Mesenchymal stem cell (in vitro differentiated cells and primary cell): ENCODE results near the gene MSN.

ENCODE experiments used
- DNase-seq: peaks from one replicate; pipeline ENCODE4 v3.0.0-alpha.2; 2013
- H2AFZ ChIP-seq: one replicate; pipeline ENCODE4 v1.6.1; 2013; ENCODE audit warnings: low read depth, mild to moderate bottlenecking, control low read depth, inconsistent platforms, low read length, moderate library complexity
- H2AK5ac ChIP-seq: 2 replicates; pipeline ENCODE4 v1.6.1; 2013; ENCODE audit warnings: low read length, moderate library complexity, mild to moderate bottlenecking, inconsistent platforms; ENCODE audit not compliant: severe bottlenecking
- H2BK120ac ChIP-seq: one replicate; pipeline ENCODE4 v1.6.1; 2013; ENCODE audit warnings: low read depth, mild to moderate bottlenecking, inconsistent platforms, low read length, moderate library complexity
- H2BK12ac ChIP-seq, 2 experiments: one replicate each; pipeline ENCODE4 v1.6.1; 2013; ENCODE audit warnings: inconsistent platforms in 2 of 2, low read length in 2 of 2, mild to moderate bottlenecking in 2 of 2, moderate library complexity in 2 of 2, control low read depth in 1 of 2
- H2BK15ac ChIP-seq: one replicate; pipeline ENCODE4 v1.6.1; 2013; ENCODE audit warnings: mild to moderate bottlenecking, low read depth, inconsistent platforms; ENCODE audit not compliant: poor library complexity, severe bottlenecking
- H2BK5ac ChIP-seq: 2 replicates; pipeline ENCODE4 v1.6.1; 2013; ENCODE audit warnings: low read depth, mild to moderate bottlenecking, low read length, control low read depth, inconsistent platforms; ENCODE audit not compliant: poor library complexity, severe bottlenecking
- H3K14ac ChIP-seq, 2 experiments: one replicate each; pipeline ENCODE4 v1.6.1; 2013; ENCODE audit warnings: inconsistent platforms in 2 of 2, low read length in 2 of 2, control low read depth in 1 of 2, mild to moderate bottlenecking in 1 of 2, moderate library complexity in 1 of 2
- H3K18ac ChIP-seq, 2 experiments: one replicate each; pipeline ENCODE4 v1.6.1; 2013; ENCODE audit warnings: inconsistent platforms in 2 of 2, low read length in 2 of 2, control low read depth in 1 of 2, low read depth in 1 of 2, mild to moderate bottlenecking in 1 of 2
- H3K23ac ChIP-seq, 2 experiments: one replicate each; pipeline ENCODE4 v1.6.1; 2013; ENCODE audit warnings: inconsistent platforms in 2 of 2, low read length in 2 of 2, mild to moderate bottlenecking in 2 of 2, moderate library complexity in 2 of 2, control low read depth in 1 of 2
- H3K27ac ChIP-seq: 2 replicates; pipeline ENCODE4 v1.5.1; 2013; ENCODE audit warnings: mild to moderate bottlenecking, moderate library complexity, low read length, control low read depth, inconsistent platforms; ENCODE audit not compliant: poor library complexity, severe bottlenecking
- H3K27me3 ChIP-seq, 2 experiments: 2 replicates each; pipeline versions ENCODE4 v1.6.1 to v1.7.0; 2013; ENCODE audit warnings: low read length in 2 of 2, mild to moderate bottlenecking in 2 of 2, moderate library complexity in 2 of 2, control low read depth in 1 of 2, inconsistent platforms in 1 of 2; ENCODE audit not compliant: control insufficient read depth in 1 of 2, insufficient read depth in 1 of 2
- H3K36me3 ChIP-seq, 2 experiments: 2 replicates each; pipeline versions ENCODE4 v1.6.1 to v1.7.0; 2013; ENCODE audit warnings: low read length in 2 of 2, control low read depth in 1 of 2, inconsistent platforms in 1 of 2, low read depth in 1 of 2, mild to moderate bottlenecking in 1 of 2; ENCODE audit not compliant: insufficient read depth in 2 of 2, control insufficient read depth in 1 of 2
- H3K4ac ChIP-seq, 2 experiments: one replicate each; pipeline ENCODE4 v1.6.1; 2013; ENCODE audit warnings: inconsistent platforms in 2 of 2, low read length in 2 of 2, mild to moderate bottlenecking in 2 of 2, moderate library complexity in 2 of 2, control low read depth in 1 of 2, low read depth in 1 of 2
- H3K4me1 ChIP-seq: 2 replicates; pipeline ENCODE4 v1.6.1; 2013; ENCODE audit warnings: low read depth, low read length, control low read depth; ENCODE audit not compliant: control insufficient read depth, insufficient read depth
- H3K4me2 ChIP-seq: 2 replicates; pipeline ENCODE4 v1.6.1; 2013; ENCODE audit warnings: low read length, mild to moderate bottlenecking, inconsistent platforms; ENCODE audit not compliant: poor library complexity, severe bottlenecking
- H3K4me3 ChIP-seq, 2 experiments: 2 replicates each; pipeline versions ENCODE4 v1.5.1 to v1.7.0; 2013; ENCODE audit warnings: low read length in 2 of 2, mild to moderate bottlenecking in 2 of 2, control low read depth in 1 of 2, low read depth in 1 of 2; ENCODE audit not compliant: insufficient read depth in 1 of 2
- H3K79me1 ChIP-seq: replicated peaks from 2 replicates; pipeline ENCODE4 v1.6.1; 2013; ENCODE audit warnings: mild to moderate bottlenecking, control low read depth, low read length, inconsistent platforms; ENCODE audit not compliant: poor library complexity, severe bottlenecking
- H3K9ac ChIP-seq: 2 replicates; pipeline ENCODE4 v1.7.0; 2013; ENCODE audit warnings: mild to moderate bottlenecking, low read length, moderate library complexity
- H3K9me3 ChIP-seq: 2 replicates; pipeline ENCODE4 v1.7.0; 2013; ENCODE audit warnings: mild to moderate bottlenecking, low read length; ENCODE audit not compliant: control insufficient read depth
- H4K8ac ChIP-seq: one replicate; pipeline ENCODE4 v1.6.1; 2013; ENCODE audit warnings: inconsistent platforms, mild to moderate bottlenecking, low read length, moderate library complexity
- H4K91ac ChIP-seq: one replicate; pipeline ENCODE4 v1.6.1; 2013; ENCODE audit warnings: mild to moderate bottlenecking, low read length, inconsistent platforms
- WGBS: methylation state at CpG from one replicate; pipeline ENCODE4 v1.1.7; 2013; ENCODE audit warnings: mixed read lengths; 5-methylcytosine and 5-hydroxymethylcytosine counted together

Gene MSN

GRCh38 chrX:65751519-65751918, 84.1 kb downstream of the MSN start:
- Histone ChIP-seq H2BK15ac (no peak overlapping the region), H2AFZ (no peak overlapping the region), H2BK120ac (no peak overlapping the region), H4K91ac (no peak overlapping the region), H3K23ac (no peak overlapping the region), H3K27ac (no peak overlapping the region), H3K4me3 (no peak overlapping the region), H3K14ac (no peak overlapping the region), H3K36me3 (no peaks in the 10 kb centered on the region), H3K4ac (no peak overlapping the region), H2BK12ac (no peak overlapping the region), H3K4me1 (no peaks in the 10 kb centered on the region), H3K9me3 (no peaks in the 10 kb centered on the region), H3K9ac (no peak overlapping the region), H4K8ac (no peak overlapping the region), H3K27me3 (peaks cover 0 to 11% of the 10 kb centered on the region in 2 experiments), H2BK5ac (no peak overlapping the region), H3K4me2 (no peak overlapping the region), H3K79me1 (no peaks in the 10 kb centered on the region), H3K18ac (no peak overlapping the region), H2AK5ac (no peak overlapping the region)
- 77% methylated on average over 2 of the region's 2 CpGs for WGBS
- DNase-seq = no peak

GRCh38 chrX:65752294-65752693, 84.8 kb downstream of the MSN start:
- Histone ChIP-seq H4K91ac (no peak overlapping the region), H2AK5ac (no peak overlapping the region), H3K18ac (no peak overlapping the region), H3K4me3 (no peak overlapping the region), H3K79me1 (no peaks in the 10 kb centered on the region), H2BK5ac (no peak overlapping the region), H3K23ac (no peak overlapping the region), H3K27ac (no peak overlapping the region), H3K4me2 (no peak overlapping the region), H3K9ac (no peak overlapping the region), H3K9me3 (no peaks in the 10 kb centered on the region), H4K8ac (no peak overlapping the region), H3K4ac (no peak overlapping the region), H3K4me1 (no peaks in the 10 kb centered on the region), H3K27me3 (peaks cover 0 to 11% of the 10 kb centered on the region in 2 experiments), H2BK12ac (no peak overlapping the region), H2BK120ac (no peak overlapping the region), H3K36me3 (no peaks in the 10 kb centered on the region), H3K14ac (no peak overlapping the region), H2AFZ (no peak overlapping the region), H2BK15ac (no peak overlapping the region)
- DNase-seq = no peak
- 68% methylated on average over 3 of the region's 3 CpGs for WGBS

DNA sequence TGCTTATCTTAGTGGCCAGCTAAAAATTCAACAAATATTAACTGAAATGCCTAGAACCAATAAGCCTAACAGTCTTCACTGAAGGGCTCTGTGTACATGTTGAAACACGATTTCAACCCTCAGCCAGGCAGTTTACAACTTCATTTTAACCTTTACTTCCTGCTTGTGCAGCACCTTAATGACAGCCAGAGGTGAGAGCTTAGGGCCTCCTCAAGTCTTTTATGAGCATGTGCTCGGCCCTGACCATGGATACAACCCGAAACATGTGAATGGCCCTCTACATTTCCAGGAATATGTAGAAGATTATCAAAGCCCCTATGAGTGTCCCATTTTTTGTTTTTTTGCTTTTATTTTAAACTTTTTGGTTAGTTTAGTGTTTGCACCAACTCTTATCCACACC, 88.3 kb downstream of the MSN start:
- H3K4me2 ChIP-seq = no peak overlapping the region
- no peak overlapping the region for H2BK12ac ChIP-seq
- H3K9me3 ChIP-seq = peaks cover 2% of the 10 kb centered on the region
- WGBS = 49% methylated on average over 2 of the region's 3 CpGs
- DNase-seq = no peak
- no peak overlapping the region for H3K4me3 ChIP-seq
- no peak overlapping the region for H2BK15ac ChIP-seq
- H3K4ac ChIP-seq = no peak overlapping the region
- H3K36me3 ChIP-seq = no peaks in the 10 kb centered on the region
- no peak overlapping the region for H3K27ac ChIP-seq
- H3K18ac ChIP-seq = no peak overlapping the region
- H2AK5ac ChIP-seq = no peak overlapping the region
- no peak overlapping the region for H4K91ac ChIP-seq
- H2BK120ac ChIP-seq = no peak overlapping the region
- no peak overlapping the region for H2BK5ac ChIP-seq
- no peak overlapping the region for H3K14ac ChIP-seq
- H3K4me1 ChIP-seq = no peaks in the 10 kb centered on the region
- no peak overlapping the region for H4K8ac ChIP-seq
- H2AFZ ChIP-seq = no peak overlapping the region
- H3K9ac ChIP-seq = no peak overlapping the region
- no peaks in the 10 kb centered on the region for H3K79me1 ChIP-seq
- no peak overlapping the region for H3K23ac ChIP-seq
- H3K27me3 ChIP-seq = peaks cover 0 to 11% of the 10 kb centered on the region in 2 experiments

DNA sequence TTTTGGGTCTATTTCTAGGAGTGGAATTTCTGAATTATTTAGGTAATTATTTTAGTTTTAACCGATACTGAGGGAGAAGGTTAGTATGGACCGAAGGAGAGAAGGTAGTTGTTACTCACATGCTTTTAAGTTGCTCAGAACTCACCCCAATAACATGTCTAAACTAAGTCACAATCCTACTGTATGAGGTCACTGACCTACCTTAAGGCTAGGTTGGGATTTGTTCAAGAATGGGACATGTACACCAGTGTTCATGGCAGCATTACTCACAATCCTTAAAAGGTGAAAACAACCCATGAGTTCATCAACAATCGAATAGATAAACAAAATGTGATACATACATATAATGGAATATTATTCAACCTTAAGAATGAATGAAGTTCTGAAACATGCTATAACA, 90.5 kb downstream of the MSN start:
- Histone ChIP-seq H3K79me1 (no peaks in the 10 kb centered on the region), H2AFZ (no peak overlapping the region), H3K27ac (no peak overlapping the region), H3K4me2 (no peak overlapping the region), H3K27me3 (no peaks in the 10 kb centered on the region), H3K4ac (no peak overlapping the region), H3K9me3 (peaks cover 2% of the 10 kb centered on the region), H2BK5ac (no peak overlapping the region), H2BK12ac (no peak overlapping the region), H4K91ac (no peak overlapping the region), H3K36me3 (no peaks in the 10 kb centered on the region), H2BK120ac (no peak overlapping the region), H3K4me3 (no peak overlapping the region), H3K4me1 (no peaks in the 10 kb centered on the region), H2AK5ac (no peak overlapping the region), H4K8ac (no peak overlapping the region), H3K23ac (no peak overlapping the region), H3K9ac (no peak overlapping the region), H2BK15ac (no peak overlapping the region), H3K18ac (no peak overlapping the region), H3K14ac (no peak overlapping the region)
- DNase-seq = no peak
- WGBS = no CpG with 5 or more reads among the region's 3 CpGs
